IPS-NIHi11 (cell line): ENCODE data around the gene WDR59.

Experiments
- DNase-seq: peaks from one replicate; pipeline ENCODE4 v3.0.0; 2012; ENCODE audit warnings: mixed read lengths, low spot score

Gene WDR59

DNA sequence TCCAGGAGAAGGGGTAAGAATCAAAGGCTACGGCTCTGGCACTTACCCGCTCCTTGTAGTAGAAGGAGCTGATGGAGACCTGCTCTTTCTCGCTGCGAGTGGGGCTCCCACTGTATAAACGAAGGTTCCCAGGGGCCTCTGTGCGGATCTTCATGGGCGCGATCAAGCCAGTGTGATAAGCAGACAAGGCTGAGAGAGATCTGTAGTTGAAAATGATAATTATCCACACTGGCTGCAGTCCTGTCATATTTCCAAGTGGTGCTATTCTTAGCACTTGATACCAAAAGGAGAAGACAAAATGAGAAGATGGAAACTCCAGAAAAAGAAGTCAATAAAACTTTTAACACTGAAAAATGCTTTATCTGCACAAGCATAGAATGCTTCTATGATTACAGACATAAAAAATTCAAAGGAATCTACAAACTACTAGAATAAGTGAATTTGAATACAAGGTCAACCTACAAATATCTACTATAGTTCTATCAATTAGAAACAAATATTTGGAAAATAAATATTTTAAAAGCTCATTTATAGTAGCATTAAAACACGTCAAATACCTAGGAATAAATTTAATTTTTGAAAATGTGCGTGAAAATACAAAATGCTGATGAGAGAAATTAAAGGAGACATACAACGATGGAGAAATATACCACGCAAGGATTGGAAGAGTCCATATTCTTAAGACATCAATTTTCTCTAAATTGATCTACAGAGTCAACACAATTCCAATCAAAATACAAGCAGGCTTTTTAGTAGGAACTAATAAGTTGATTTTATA is 80.8 kb downstream of the WDR59 start:
- no peak for DNase-seq

DNA sequence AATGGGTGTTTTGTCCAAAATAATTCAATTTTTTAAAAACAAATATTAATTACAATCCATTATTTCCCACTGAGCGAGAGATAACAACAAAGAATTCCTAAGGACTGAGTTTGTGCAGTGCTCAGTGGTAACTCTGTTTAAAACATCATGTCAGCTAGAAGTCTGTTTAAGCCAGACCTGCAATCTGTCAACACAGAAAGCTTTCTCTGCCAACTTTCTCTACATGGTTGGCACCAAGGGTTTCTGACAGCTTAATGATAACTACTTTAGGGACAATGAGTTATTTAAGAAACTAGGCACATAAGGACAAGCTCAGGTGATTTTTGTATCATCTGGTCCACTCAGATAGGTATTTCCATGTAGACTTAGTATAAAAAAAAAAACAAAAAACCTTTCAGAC is 81.8 kb downstream of the WDR59 start:
- no peak for DNase-seq

DNA sequence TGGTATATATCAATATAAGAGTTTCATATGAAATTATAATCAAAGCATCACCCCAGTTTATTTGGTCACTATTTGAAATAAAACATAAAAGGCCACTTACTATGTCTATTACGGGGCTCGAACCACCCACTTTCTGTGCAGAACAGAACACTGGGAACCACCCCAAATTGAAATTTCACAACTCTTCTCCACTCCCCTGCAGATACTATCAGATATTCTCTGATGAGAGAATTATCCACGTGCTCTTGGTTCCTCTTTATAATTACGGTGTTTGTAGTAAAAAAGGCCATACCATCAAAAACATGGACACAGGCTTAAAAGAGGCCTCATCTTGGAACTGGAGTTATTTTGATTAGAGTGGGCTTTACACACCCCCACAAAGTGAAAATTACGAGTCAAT is 82.8 kb downstream of the WDR59 start:
- DNase-seq, result no peak

DNA sequence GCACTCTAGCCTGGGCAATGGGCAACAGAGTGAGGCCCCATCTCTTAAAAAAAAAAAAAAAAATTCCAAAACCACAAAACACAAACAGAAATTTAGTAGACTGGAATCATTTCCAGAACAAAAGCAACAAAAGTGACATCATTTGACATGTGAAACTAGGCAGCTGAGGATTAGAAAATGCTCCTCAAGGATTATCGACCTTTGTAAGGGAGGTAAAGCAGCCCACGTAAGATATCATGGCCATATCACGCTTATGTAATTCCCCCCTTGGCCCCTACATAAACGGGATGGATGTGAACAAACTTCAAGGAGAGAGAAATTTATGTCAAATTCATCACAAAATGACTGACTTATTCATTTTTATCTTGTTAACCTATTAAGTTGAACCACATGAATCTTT is 83.3 kb downstream of the WDR59 start:
- DNase-seq, result no peak

DNA sequence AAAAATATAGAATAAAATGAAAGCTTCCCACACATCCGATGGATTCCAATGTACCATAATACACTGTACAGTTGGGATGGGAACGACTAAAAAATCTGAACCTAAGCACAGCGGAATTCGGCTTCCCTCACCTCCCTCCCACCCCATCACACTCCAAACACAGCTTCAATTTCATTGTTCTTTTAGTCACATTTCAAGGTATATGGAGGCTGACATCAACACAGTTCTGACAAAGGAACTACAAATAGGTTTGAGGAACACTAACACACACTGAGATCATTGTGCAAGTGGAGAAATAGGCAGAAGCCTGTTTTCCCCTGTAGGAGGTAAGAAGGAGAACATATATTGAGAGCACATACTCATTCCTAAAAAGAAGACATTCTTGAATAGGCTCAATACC is 85.1 kb downstream of the WDR59 start:
- DNase-seq, result no peak

DNA sequence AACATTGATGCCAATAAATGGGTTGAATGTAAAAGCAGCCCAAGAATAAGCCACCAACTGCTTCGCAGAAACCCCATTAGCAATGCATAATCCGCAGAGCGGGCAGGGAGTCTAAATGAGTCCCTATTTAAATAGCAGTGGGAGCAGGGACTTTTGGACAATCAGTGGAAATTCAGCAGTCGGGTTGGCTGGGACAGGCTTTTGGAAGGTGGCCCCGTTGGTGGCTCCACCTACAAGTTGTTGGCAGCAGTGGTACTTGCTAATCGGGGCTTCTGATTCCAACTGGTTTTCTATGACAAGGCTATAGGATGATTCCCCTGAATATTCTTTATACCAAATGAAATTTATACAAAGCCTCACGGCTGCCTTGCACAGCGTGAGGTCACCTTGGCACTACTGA is 86.3 kb downstream of the WDR59 start:
- no peak for DNase-seq

DNA sequence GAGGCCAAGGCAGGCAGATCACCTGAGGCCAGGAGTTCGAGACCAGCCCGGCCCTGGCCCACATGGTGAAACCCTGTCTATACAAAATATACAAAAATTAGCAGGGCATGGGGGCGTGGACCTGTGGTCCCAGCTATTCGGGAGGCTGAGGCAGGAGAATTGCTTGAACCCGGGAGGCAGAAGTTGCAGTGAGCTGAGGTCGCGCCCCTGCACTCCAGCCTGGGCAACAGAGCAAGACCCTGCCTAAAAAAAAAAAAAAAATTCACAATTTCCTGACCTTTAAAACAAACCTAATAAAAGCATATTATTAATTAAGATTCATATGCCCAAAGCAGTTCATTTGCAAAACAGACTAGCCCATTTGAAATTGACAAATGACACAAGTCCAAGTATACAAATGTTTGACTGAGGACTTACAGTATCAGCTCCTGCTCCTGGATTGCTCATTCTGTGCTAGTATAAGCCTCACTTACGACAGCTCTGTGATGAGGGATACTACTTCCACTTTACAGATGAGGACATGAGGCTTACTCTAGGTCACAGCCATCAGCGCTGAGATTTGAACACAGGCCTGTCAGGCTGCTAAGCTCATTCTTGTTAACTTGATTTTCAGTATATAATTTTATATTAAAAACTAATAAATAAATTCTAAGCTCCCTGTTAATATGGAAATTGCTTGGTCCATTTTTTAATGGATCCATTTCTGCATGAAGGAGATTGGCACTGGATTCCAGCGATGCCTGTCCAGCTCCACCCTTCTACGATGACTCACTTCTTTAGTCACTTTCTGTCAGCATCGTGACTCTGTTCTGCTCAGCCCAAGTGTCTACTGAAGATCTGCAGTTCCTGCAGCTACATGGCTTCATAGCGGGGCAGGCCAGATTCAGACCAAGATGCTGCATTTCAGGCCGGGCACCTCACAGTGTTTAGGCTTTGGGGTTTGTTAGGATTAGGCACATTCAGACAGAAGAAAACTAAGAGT is 88.2 kb downstream of the WDR59 start:
- DNase-seq, result no peak

DNA sequence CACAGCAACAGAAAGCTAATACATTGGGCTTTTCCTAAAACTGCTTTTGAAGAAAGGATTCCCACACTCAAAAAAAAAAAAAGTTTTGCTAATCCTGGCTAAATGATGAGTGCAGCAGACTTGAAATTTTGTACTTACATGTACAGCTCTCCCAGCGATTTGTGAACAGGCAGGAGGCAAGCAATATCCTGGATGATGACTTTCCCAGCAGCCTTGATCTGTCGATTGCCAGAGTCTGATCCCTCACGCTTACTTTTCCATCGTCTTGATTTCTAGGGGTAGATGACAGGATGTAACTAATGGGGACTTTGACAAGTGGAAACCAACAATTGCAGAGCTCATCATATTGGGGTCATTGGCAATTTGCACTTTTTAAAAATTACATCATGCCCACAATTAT is 91.4 kb downstream of the WDR59 start:
- DNase-seq, result no peak

DNA sequence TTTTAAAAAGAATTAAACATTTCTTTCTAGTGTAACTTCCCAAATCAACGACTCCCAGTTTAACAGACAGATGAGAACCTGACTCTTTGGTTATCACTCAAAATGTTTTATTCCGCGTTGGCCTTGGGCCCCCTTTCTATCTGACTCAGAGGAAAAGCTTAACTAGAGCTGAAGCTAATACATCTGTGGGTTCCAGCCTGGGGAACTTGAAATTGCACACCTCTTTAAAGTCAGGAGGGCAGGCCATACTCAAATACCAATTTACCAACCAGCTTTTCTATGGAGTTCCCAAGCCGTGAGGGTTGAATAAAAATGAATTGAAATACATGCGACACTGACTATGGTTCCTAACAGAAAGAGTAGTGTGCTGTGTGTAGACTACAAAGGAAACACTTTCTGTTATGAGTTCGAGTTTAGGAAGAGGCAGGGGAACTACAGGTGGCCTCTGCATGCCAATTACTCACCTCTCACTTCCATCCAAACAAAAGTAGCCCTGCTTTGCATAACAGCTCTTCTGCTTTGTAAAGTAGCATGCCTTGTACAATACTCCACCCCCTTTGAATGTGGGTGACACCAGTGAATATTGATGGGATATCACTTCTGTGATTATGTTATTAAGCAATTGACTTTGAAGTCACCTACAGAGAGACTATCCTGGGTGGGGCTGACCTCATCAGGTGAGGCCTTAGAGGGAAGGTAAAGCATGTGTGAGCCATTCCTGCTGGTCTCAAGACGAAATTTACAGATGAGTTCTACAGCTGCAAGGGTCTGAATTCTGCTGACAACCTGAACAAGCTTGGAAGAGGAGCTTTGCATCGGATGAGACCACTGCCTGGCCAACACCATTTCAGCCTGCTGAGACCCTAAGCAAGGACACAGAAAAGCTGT is 92.1 kb downstream of the WDR59 start:
- no peak for DNase-seq

DNA sequence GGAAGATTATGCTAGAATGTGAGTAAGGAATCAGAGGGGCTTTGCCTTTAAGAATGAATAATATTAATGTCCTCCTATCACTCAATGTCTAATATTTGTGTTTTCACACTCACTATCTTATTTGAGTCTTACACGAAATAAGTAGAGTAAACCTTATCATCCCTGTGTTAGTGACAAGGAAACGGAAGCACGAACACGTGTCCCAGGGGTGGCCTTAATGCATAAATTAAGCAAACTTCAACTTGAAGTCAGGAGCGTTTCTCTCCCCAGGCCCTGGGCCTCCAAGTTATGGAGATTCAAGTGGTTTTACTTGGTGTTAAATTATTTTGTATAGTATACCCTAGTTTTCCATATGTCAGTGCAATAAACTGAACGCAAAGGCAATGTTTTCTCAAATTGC is 96.0 kb downstream of the WDR59 start:
- no peak for DNase-seq

DNA sequence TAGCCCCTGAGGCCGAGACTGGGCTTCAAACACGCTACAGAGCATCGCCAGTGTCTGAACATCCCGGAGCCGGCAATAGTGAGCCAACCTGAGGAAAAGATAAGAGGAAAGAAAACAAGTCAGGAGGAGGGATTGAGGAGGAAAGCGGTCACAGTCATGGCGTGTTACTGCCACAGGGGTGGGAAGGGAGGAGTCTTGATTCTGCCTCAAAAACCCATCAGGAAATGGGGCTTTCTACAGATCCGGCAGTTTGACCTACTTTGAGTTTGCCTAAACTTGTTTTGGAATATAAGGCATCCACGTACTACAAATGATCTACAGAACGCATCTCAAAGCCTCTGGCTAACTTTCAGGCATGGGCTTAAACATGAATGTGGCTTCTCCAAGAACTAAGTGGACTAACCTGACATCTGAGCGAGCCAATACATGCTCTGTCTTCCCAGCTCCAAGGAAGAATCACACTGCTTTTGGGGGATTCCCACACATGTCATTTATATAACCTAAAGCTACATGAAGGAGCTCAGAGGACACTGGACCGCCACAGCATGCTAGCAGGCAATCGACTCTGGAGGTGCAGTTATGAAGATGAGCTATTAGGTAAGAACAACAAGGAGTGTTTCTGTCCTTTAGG is 96.6 kb downstream of the WDR59 start:
- no peak for DNase-seq

DNA sequence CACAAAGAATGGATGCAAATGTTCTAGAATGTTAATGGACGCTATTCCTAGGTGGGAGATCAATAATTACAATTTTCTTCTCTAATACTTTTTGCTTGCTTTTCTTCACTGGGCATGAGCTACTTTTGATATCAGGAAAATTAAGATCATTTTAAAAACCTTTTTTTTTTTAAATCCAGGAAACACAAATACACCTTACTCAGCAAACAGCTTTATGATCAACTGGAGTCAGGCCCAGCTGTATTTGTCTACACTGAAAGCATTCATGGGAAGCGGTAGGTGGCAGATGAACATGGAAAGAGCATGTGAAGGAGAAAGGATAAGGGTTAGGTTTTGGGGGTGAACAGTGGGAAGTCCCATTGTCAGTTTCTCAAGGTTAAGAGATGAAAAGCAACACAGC is 97.8 kb downstream of the WDR59 start:
- no peak for DNase-seq

DNA sequence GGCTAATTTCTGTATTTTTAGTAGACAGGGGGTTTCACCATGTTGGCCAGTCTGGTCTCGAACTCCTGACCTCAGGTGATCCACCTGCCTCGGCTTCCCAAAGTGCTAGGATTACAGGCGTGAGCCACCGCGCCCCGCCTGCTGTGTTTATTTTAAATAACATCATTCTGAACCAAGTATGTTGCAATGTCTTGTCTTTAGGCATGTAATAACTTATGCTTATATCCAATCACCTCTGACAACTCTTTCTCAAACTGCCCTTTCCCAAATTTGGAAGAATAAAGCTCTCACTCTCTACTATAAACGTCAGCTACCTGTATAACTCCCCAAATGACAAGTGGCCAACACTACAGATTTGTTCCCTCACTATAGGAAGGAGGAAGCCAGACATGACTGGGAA is 107.2 kb downstream of the WDR59 start:
- no peak for DNase-seq

DNA sequence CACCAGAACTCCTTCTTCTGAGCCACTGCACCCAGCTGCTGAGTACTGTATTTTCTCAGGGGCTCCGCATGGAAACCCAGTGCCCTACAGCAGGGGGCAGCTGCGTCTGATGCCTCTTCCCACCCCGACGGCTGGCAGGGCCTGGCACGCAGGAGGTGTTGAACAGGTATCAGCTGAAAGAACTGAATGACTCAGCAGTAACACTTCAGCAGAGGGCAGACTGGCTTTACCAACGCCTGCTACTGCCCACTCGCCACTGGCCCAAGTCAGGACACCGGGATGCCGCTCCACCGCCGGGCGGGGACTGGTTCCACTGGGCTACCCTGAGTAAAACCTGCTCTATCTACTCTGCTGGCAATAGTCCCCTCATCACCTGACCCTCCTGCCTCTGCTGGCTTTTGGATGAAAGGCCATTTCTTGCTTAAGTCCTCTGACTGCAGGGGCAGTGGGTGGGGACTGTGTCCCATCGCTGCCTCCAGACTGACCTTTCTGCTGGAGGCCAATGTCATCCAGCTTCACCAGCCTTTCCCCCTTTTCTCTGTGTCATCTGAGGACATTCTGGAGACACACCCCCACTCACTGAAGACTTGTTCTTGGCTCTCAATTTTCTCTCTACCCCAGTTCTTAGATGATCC is 109.9 kb downstream of the WDR59 start:
- no peak for DNase-seq

DNA sequence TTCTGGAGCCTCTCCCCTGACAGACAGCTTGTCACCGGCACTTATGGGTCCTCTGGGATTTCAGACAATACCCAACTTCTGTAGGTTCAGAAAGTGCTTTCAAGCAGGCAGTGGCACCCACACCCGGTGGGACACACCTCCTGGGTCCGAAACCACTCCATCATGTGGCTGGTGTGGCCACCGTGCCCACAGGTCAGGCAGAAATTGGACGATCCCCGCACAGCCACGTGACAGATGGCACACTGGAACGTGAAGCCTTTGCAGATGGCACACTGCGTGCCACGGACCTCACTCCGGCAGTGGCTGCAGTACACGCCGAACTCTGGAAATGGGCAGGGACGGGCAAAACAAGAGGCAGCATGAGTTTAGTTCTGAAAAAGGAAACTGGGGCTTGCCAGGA is 110.8 kb downstream of the WDR59 start:
- no peak for DNase-seq

DNA sequence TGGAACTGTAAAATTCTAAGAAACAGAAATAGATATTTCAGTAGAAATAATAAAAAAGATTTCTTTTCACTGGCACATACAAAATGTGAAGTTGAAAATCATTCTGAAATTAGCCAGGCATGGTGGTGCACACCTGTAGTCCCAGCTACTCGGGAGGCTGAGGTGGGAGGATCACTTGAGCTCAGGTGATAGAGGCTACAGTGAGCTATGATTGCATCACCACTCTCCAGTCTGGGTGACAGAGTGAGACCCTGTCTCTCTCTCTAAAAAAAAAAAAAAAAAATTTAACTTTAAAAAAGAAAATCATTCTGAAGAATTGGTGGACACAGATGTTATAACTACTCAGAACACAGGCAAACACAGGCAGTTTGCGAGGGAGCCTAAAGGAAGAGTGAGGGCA is 112.6 kb downstream of the WDR59 start:
- DNase-seq, result no peak

DNA sequence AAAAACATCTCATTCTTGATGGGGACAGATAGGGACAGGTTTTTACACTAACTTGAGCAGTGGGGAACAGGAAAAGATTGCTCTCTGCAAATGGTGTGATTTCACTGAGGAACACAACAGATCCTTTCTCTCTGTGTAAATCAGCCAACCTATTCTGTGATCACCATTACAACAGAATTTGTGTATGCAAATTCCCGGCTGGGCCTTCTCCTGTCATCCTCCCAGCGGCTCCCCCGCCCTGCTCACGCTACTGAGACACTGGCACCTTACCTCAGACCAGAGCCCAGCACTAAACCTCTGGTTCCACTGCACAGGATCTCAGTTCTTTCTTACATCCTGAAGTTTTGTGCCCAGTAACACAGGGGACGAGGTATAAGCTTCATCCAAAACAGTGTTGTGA is 113.3 kb downstream of the WDR59 start:
- DNase-seq, result peak; percentile 59

DNA sequence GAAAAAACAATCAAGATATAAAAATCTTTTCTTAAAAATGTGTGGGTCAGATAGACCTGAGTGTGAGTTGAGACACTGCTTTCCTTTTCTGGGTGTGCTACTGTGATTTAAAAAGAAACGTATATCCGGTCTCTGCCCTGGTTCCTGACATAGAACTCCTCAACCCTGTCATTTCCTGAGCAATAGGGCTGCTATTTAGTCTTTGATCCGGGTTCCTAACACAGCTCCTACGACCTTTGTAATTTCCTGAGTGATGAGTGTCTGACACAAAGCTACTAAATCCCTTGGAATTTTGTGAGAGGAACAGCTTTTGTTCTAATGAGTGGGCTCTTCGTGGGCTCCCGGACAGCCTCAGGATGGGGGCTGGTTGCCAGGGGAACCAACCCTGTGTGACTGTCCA is 116.4 kb downstream of the WDR59 start:
- DNase-seq, result no peak

DNA sequence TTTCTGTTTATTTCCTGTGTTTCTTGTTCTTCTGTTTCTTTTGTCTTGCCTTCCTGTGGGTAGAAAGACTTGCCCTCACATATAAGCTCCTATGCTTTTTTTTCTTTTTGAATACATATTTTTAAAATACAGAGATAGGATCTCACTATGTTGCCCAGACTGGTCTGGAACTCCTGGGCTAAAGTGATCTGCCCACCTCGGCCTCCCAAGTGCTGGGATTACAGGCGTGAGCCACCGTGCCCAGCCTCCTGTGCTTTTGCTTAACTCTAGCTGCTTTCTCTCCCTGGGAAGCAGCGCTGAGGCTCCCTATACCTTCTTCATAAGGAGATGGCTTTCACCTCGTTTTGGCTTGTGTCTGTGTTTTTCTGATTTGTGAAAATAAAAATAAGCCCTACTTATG is 116.9 kb downstream of the WDR59 start:
- no peak for DNase-seq

DNA sequence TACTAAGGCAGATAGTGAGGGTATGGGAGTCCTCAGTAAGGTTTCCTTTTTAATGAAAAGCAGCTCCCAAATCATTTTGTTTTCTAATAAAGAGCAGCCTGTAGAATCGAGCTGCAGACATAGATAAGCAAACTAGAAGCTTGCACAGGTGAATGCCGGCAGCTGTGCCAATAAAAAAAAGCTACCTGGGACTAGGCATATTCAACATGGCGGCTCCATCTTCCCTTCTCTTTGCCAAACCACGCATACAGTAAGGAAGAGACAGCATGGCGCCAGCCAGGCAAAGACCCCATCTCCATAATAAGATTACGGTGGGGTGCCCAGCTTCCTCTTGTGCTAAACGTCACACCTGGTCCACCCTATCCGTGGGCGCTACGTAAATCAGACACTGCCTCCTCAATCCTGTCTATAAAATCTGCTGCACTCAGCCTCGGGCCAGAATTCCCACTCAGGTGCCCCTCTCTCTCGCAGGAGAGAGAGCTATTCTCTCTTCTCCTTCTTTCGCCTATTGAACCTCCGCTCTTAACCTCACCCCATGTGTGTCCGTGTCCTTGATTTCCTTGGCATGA is 117.6 kb downstream of the WDR59 start:
- DNase-seq, result no peak
